GM12874 (cell line): ENCODE results near the gene YOD1.

Experiments
- CTCF ChIP-seq: IDR thresholded peaks from 2 replicates; pipeline ENCODE4 v1.5.1; 2011; ENCODE audit warnings: low read depth, mild to moderate bottlenecking, control low read depth, low read length, moderate library complexity; ENCODE audit not compliant: insufficient read depth

YOD1 gene

DNA sequence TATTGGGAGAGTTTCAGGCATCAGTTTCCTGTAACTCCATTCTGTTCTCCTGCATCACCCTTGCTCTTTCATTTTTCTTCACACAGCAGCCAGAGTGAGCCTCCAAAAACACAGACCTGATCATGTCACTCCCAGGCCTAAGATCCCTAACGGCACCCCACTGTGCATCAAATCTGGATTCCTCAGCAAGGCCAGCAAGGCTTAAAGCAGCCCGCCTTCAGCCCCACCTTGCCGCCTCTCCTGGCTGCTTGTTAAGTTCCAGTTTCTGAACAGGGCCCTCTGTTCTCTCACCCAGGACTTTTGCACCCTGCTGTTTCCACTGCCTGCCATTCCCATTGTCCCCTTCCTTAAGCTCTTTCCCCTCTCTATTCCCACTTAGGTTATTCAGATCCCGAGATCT, 47.8 kb downstream of the YOD1 start:
- no peak for TF ChIP-seq CTCF

DNA sequence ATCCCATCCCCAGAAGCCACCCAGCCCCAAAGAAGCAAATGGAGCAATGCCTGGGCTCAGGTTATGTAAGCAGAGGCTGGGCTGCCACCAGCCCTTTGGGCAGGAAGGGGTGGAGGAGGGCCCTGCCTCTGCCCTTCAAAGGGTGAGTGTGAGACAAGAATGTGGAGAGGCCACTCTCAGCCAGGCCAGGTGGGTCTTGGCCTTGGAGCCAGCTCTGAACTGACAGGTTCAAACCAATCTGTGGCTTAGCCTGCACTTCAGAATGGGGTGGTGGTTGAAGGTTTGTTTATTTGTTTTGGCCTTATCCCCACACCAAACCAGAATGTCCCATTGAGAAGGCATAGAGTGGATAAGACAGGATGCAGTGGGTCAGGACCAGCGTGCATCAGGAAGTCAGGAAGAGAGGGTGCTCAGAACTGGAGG, 48.3 kb downstream of the YOD1 start:
- TF ChIP-seq CTCF = no peak

GRCh38 chr1:207001492-207002245, 49.3 kb downstream of the YOD1 start:
- TF ChIP-seq CTCF = no peak

DNA sequence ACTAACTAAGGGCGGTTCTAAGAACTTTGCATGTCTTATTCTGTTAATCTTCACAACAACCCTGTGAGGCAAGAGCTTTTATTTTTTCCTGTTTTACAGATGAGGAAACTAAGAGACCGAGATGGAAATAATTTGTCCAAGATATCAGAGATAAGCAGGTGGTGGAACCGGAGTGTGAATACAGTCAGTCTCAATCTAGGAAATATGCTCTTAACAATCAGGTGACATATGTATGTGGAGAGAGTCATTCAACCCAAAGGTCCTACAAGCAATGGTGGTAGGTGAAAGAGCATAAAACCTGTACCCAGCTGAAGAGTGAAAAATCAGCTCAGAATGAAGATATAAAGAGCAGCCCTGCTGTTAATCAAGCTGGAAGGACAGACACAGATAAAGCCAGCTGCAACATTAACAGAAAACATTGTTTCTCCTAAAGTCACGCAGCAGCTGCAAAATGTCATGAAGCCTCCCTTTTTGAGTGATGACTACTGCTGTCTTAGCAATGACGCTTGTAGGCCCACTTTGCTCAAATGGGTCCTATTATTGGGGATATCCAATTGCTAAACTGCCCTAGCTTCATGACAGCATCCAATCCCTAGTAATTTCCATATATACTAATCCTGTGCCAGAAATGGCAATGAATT, 50.2 kb downstream of the YOD1 start:
- no peak for TF ChIP-seq CTCF

DNA sequence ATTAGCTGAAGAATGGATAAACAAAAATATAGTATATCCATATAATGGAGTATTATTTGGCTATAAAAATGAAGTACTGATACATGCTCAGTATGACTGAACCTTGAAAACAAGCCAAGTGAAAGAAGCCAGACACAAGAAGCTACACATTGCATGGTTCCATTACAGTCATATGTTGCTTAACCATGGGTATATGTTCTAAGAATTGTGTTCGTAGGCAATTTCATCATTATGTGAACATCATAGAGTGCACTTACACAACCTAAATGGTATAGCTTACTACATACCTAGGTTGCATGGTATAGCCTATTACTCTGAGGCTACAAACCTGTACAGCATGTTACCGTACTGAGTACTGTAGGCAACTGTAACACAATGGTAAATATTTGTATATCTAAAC, 52.2 kb downstream of the YOD1 start:
- no peak for TF ChIP-seq CTCF
